IPS-15b (cell line): Measurements from ENCODE around the gene TMEM176A.

ENCODE experiments used
- H3K27me3 ChIP-seq: one replicate; pipeline ENCODE4 v1.6.1; 2013; ENCODE audit warnings: low read length; ENCODE audit not compliant: control insufficient read depth, insufficient read depth
- H3K36me3 ChIP-seq: one replicate; pipeline ENCODE4 v1.6.1; 2013; ENCODE audit warnings: low read length; ENCODE audit not compliant: control insufficient read depth, insufficient read depth
- H3K4me1 ChIP-seq: one replicate; pipeline ENCODE4 v1.6.1; 2013; ENCODE audit warnings: mild to moderate bottlenecking, low read length; ENCODE audit not compliant: control insufficient read depth, insufficient read depth
- H3K4me3 ChIP-seq: one replicate; pipeline ENCODE4 v1.5.1; 2013; ENCODE audit warnings: low read depth, low read length
- H3K9ac ChIP-seq: one replicate; pipeline ENCODE4 v1.6.1; 2013; ENCODE audit warnings: low read depth, mild to moderate bottlenecking, low read length
- H3K9me3 ChIP-seq: one replicate; pipeline ENCODE4 v1.6.1; 2013; ENCODE audit warnings: mild to moderate bottlenecking, low read length; ENCODE audit not compliant: control insufficient read depth, insufficient read depth

Gene TMEM176A

GRCh38 chr7:150824379-150825177, 24.0 kb downstream of the TMEM176A start:
- H3K27me3 ChIP-seq = no peaks in the 10 kb centered on the region
- no peak overlapping the region for H3K4me3 ChIP-seq
- H3K4me1 ChIP-seq = no peaks in the 10 kb centered on the region
- H3K9me3 ChIP-seq = no peaks in the 10 kb centered on the region
- H3K9ac ChIP-seq = no peak overlapping the region
- H3K36me3 ChIP-seq = no peaks in the 10 kb centered on the region

GRCh38 chr7:150826061-150826849, 25.7 kb downstream of the TMEM176A start:
- Histone ChIP-seq H3K4me1 (no peaks in the 10 kb centered on the region), H3K27me3 (no peaks in the 10 kb centered on the region), H3K9ac (no peak overlapping the region), H3K9me3 (no peaks in the 10 kb centered on the region), H3K36me3 (no peaks in the 10 kb centered on the region), H3K4me3 (no peak overlapping the region)

- no peak overlapping the region for H3K9ac ChIP-seq
- no peaks in the 10 kb centered on the region for H3K4me1 ChIP-seq
- no peaks in the 10 kb centered on the region for H3K27me3 ChIP-seq
- no peak overlapping the region for H3K4me3 ChIP-seq
- no peaks in the 10 kb centered on the region for H3K9me3 ChIP-seq
- no peaks in the 10 kb centered on the region for H3K36me3 ChIP-seq
These were observed 27.8 kb downstream of the TMEM176A start for GRCh38 chr7:150828384-150828783.

GRCh38 chr7:150829426-150829825, 28.9 kb downstream of the TMEM176A start:
- Histone ChIP-seq H3K27me3 (no peaks in the 10 kb centered on the region), H3K36me3 (no peaks in the 10 kb centered on the region), H3K9ac (no peak overlapping the region), H3K4me1 (no peaks in the 10 kb centered on the region), H3K4me3 (no peak overlapping the region), H3K9me3 (no peaks in the 10 kb centered on the region)

- no peak overlapping the region for H3K4me3 ChIP-seq
- H3K36me3 ChIP-seq = no peaks in the 10 kb centered on the region
- H3K9ac ChIP-seq = no peak overlapping the region
- H3K27me3 ChIP-seq = no peaks in the 10 kb centered on the region
- H3K4me1 ChIP-seq = no peaks in the 10 kb centered on the region
- H3K9me3 ChIP-seq = no peaks in the 10 kb centered on the region
These were observed 30.4 kb downstream of the TMEM176A start for GRCh38 chr7:150830937-150831336.

GRCh38 chr7:150831851-150832250, 31.3 kb downstream of the TMEM176A start:
- Histone ChIP-seq H3K27me3 (no peaks in the 10 kb centered on the region), H3K4me1 (no peaks in the 10 kb centered on the region), H3K4me3 (no peak overlapping the region), H3K9me3 (no peaks in the 10 kb centered on the region), H3K36me3 (no peaks in the 10 kb centered on the region), H3K9ac (no peak overlapping the region)

GRCh38 chr7:150835019-150835418, 34.5 kb downstream of the TMEM176A start:
- no peak overlapping the region for H3K9ac ChIP-seq
- no peaks in the 10 kb centered on the region for H3K27me3 ChIP-seq
- no peaks in the 10 kb centered on the region for H3K36me3 ChIP-seq
- no peaks in the 10 kb centered on the region for H3K9me3 ChIP-seq
- no peaks in the 10 kb centered on the region for H3K4me1 ChIP-seq
- no peak overlapping the region for H3K4me3 ChIP-seq

GRCh38 chr7:150835702-150836280, 35.2 kb downstream of the TMEM176A start:
- Histone ChIP-seq H3K36me3 (no peaks in the 10 kb centered on the region), H3K4me1 (no peaks in the 10 kb centered on the region), H3K9ac (no peak overlapping the region), H3K4me3 (no peak overlapping the region), H3K9me3 (no peaks in the 10 kb centered on the region), H3K27me3 (no peaks in the 10 kb centered on the region)

- Histone ChIP-seq H3K36me3 (no peaks in the 10 kb centered on the region), H3K4me3 (no peak overlapping the region), H3K27me3 (no peaks in the 10 kb centered on the region), H3K4me1 (no peaks in the 10 kb centered on the region), H3K9ac (no peak overlapping the region), H3K9me3 (no peaks in the 10 kb centered on the region)
These were observed 38.5 kb downstream of the TMEM176A start for GRCh38 chr7:150838965-150839650.

- no peaks in the 10 kb centered on the region for H3K27me3 ChIP-seq
- no peak overlapping the region for H3K9ac ChIP-seq
- H3K4me1 ChIP-seq = no peaks in the 10 kb centered on the region
- no peaks in the 10 kb centered on the region for H3K9me3 ChIP-seq
- H3K4me3 ChIP-seq = no peak overlapping the region
- no peaks in the 10 kb centered on the region for H3K36me3 ChIP-seq
These were observed 41.4 kb downstream of the TMEM176A start for GRCh38 chr7:150842018-150842417.

- H3K9ac ChIP-seq = no peak overlapping the region
- no peaks in the 10 kb centered on the region for H3K27me3 ChIP-seq
These were observed 42.1 kb downstream of the TMEM176A start for GRCh38 chr7:150842716-150843115.

More at GRCh38 chr7:150842716-150843115, 42.1 kb downstream of the TMEM176A start:
- Histone ChIP-seq H3K36me3 (no peaks in the 10 kb centered on the region), H3K4me1 (no peaks in the 10 kb centered on the region), H3K9me3 (no peaks in the 10 kb centered on the region), H3K4me3 (no peak overlapping the region)
